Esophagus muscularis mucosa (tissue), 4 donors: ENCODE results near the gene MRPL47. TPM values are rescaled to one million over a fixed set of nuclear protein-coding genes. Genes with fewer than 3 reads are reported as not detected.

Experiments
- DNase-seq: peaks from one replicate; pipeline ENCODE4 v3.0.0-alpha.2; 2017; ENCODE audit errors: extremely low spot score
- H3K27ac ChIP-seq, 4 donors: fragments of 200-600 bp; sonication (generic); replicated peaks in 1 of 4; 1 replicate in 3 of 4; 2 replicates in 1 of 4; pipeline ENCODE4 v1.5.1; 2016 to 2019; ENCODE audit warnings: mild to moderate bottlenecking in 1 of 4
- H3K27me3 ChIP-seq, 4 donors: fragments of 200-600 bp; sonication (generic); one replicate each; pipeline versions ENCODE4 v1.5.1 to v1.6.0; 2016 to 2019
- H3K36me3 ChIP-seq, 4 donors: fragments of 200-600 bp; sonication (generic); one replicate each; pipeline ENCODE4 v1.5.1; 2016 to 2019
- H3K4me1 ChIP-seq, 4 donors: fragments of 200-600 bp; sonication (generic); one replicate each; pipeline ENCODE4 v1.5.1; 2016 to 2019
- H3K4me3 ChIP-seq, 4 donors: fragments of 200-600 bp; sonication (generic); 1 replicate in 2 of 4; 2 replicates in 2 of 4; pipeline ENCODE4 v1.5.1; 2016 to 2019; ENCODE audit warnings: mild to moderate bottlenecking in 4 of 4, moderate library complexity in 1 of 4
- H3K9me3 ChIP-seq, 4 donors: fragments of 200-600 bp; sonication (generic); 1 replicate in 3 of 4; 2 replicates in 1 of 4; pipeline ENCODE4 v1.5.1; 2016 to 2019
- CTCF ChIP-seq, 3 experiments: fragments of 200-600 bp in 2 of 3; fragments of 450-650 bp in 1 of 3; sonication (generic) in 2 of 3; IDR thresholded peaks; one replicate each; pipeline ENCODE4 v1.5.1; 2017 to 2019; ENCODE audit warnings: antibody characterized with exemption in 3 of 3, mild to moderate bottlenecking in 2 of 3, moderate library complexity in 1 of 3
- EP300 ChIP-seq: sonication (generic); formaldehyde crosslinking; IDR thresholded peaks from one replicate; pipeline ENCODE4 v1.6.1; 2017; ENCODE audit warnings: antibody characterized with exemption
- POLR2A ChIP-seq: fragments of 450-650 bp; IDR thresholded peaks from one replicate; pipeline ENCODE4 v1.6.1; 2017; ENCODE audit warnings: antibody characterized with exemption, moderate library complexity, mild to moderate bottlenecking, low read depth
- POLR2AphosphoS5 ChIP-seq, 2 donors: sonication (generic); formaldehyde crosslinking; IDR thresholded peaks; one replicate each; pipeline ENCODE4 v1.6.1; 2017; ENCODE audit warnings: antibody characterized with exemption in 2 of 2
- WGBS: methylation state at CpG from one replicate; pipeline ENCODE4 v1.1.5; 2018; 5-methylcytosine and 5-hydroxymethylcytosine counted together
- intact Hi-C: fragments of 100-400 bp; cut with DNase I; formaldehyde crosslinking; loops from one replicate; pipeline ENCODE4 v1.15.1; 2023
- total RNA-seq, 4 donors: library from RNA; depleted of rRNA; stranded (reverse); fragments of >200 nt; gene quantifications; one replicate each; pipeline versions ENCODE4 v1.1.0 to v1.2.1, GENCODE V29; 2016

The MRPL47 gene
- 10 to 100 TPM; 24.4 to 33.6 (median 30.6) TPM for total RNA-seq

- intact Hi-C loops, result loop anchor here (5.0 kb wide), 1 partner anchor 48 kb away; the partner anchor contains the start of gene USP13
These were observed at the start of gene MRPL47, which contains the start of gene NDUFB5 for GRCh38 chr3:179604321-179605078. MRPL47 (minus strand) TSS chr3:179604638; CDS start chr3:179604624, 14 bp downstream. NDUFB5 (plus strand) TSS chr3:179604794; CDS start chr3:179604816, 22 bp downstream.

GRCh38 chr3:179653096-179653797, 48.8 kb upstream of the MRPL47 start:
- no peaks in the 10 kb centered on the region for H3K36me3 ChIP-seq
- H3K4me3 ChIP-seq, result peak overlapping the region; percentile 86 to 94 (median 89)
- H3K4me1 ChIP-seq, result peaks cover 4 to 27% (median 17%) of the 10 kb centered on the region in 4 donors
- no peak for DNase-seq
- H3K27me3 ChIP-seq, result no peaks in the 10 kb centered on the region
- WGBS, result 1% methylated on average over 19 of the region's 77 CpGs
- H3K9me3 ChIP-seq, result no peaks in the 10 kb centered on the region
- intact Hi-C loops, result loop anchor here (5.0 kb wide), 1 partner anchor 46 kb away; no protein-coding TSS in a partner anchor
- no peak for TF ChIP-seq POLR2A
- TF ChIP-seq CTCF (IDR thresholded peaks at IDR 0.05), result peak in 1 of 3 experiments; percentile 12
- TF ChIP-seq POLR2AphosphoS5 (IDR thresholded peaks at IDR 0.05), result peak; percentile 37 to 51
- no peak for TF ChIP-seq EP300
- peak overlapping the region; percentile 95 to 97 (median 96) for H3K27ac ChIP-seq

More at GRCh38 chr3:179604321-179605078, at the start of gene MRPL47, which contains the start of gene NDUFB5:
- Histone ChIP-seq H3K4me3 (peak within 1 kb of the TSS; percentile 71 to 92 (median 79)), H3K9me3 (no peaks in the 10 kb centered on the region), H3K27me3 (no peaks in the 10 kb centered on the region), H3K27ac (peak within 1 kb of the TSS; percentile 89 to 93 (median 92)), H3K4me1 (peaks cover 20 to 62% (median 51%) of the 10 kb centered on the region in 4 donors), H3K36me3 (peaks cover 14 to 47% (median 31%) of the 10 kb centered on the region in 4 donors)
- DNase-seq, result peak; percentile 98
- TF ChIP-seq POLR2A, result peak; percentile 51
- TF ChIP-seq POLR2AphosphoS5 (IDR thresholded peaks at IDR 0.05), result peak; percentile 95 to 97
- no peak for TF ChIP-seq CTCF (IDR thresholded peaks at IDR 0.05)
- 2% methylated on average over 28 of the region's 45 CpGs for WGBS

GRCh38 chr3:179652447-179653095, 48.1 kb upstream of the MRPL47 start, which contains the start of gene USP13:
USP13 (plus strand) TSS chr3:179653040; CDS start chr3:179653226, 186 bp downstream.
- peaks cover 4 to 27% (median 17%) of the 10 kb centered on the region in 4 donors for H3K4me1 ChIP-seq
- H3K9me3 ChIP-seq, result no peaks in the 10 kb centered on the region
- WGBS, result 3% methylated on average over 16 of the region's 56 CpGs
- intact Hi-C loops, result loop anchor here (5.0 kb wide), 1 partner anchor 45 kb away; no protein-coding TSS in a partner anchor
- H3K4me3 ChIP-seq, result peak within 1 kb of the TSS; percentile 86 to 94 (median 89)
- H3K36me3 ChIP-seq, result no peaks in the 10 kb centered on the region
- TF ChIP-seq POLR2AphosphoS5 (IDR thresholded peaks at IDR 0.05), result peak; percentile 15 to 19
- peak in 1 of 3 experiments; percentile 45 for TF ChIP-seq CTCF (IDR thresholded peaks at IDR 0.05)
- no peak for TF ChIP-seq POLR2A
- TF ChIP-seq EP300, result no peak
- H3K27me3 ChIP-seq, result no peaks in the 10 kb centered on the region
- DNase-seq, result no peak
- H3K27ac ChIP-seq, result peak within 1 kb of the TSS; percentile 95 to 97 (median 96)

GRCh38 chr3:179651687-179652446, 47.4 kb upstream of the MRPL47 start:
- Histone ChIP-seq H3K27ac (peak overlapping the region; percentile 95 to 97 (median 96)), H3K4me1 (peaks cover 0 to 27% (median 17%) of the 10 kb centered on the region in 4 donors), H3K27me3 (no peaks in the 10 kb centered on the region), H3K36me3 (no peaks in the 10 kb centered on the region), H3K4me3 (peak overlapping the region; percentile 86 to 94 (median 89)), H3K9me3 (no peaks in the 10 kb centered on the region)
- intact Hi-C loops, result loop anchor here (5.0 kb wide), 1 partner anchor 45 kb away; no protein-coding TSS in a partner anchor
- TF ChIP-seq POLR2AphosphoS5 (IDR thresholded peaks at IDR 0.05) (no peak), EP300 (no peak), CTCF (IDR thresholded peaks at IDR 0.05) (no peak), POLR2A (no peak)
- no peak for DNase-seq
- WGBS, result 55% methylated on average over 11 of the region's 11 CpGs
